RWPE1 (cell line): ENCODE data around the gene PPP6R3.

Experiments
- CTCF ChIA-PET: fragments of 350-600 bp; sonication (Branson Sonifier 250); formaldehyde crosslinking; extraction: SDS; loops from one replicate; lab custom pipeline; 2021; lab: Yijun Ruan, JAX
- POLR2A ChIA-PET: fragments of 400-600 bp; formaldehyde crosslinking; extraction: SDS; loops from one replicate; lab custom pipeline; 2020; ENCODE audit warnings: antibody characterized with exemption; ENCODE audit not compliant: low non-redundant PET; lab: Yijun Ruan, JAX
- DNase-seq: peaks from one replicate; pipeline ENCODE4 v3.0.0; 2012; ENCODE audit warnings: low spot score
- H3K27ac ChIP-seq: fragments of 450-650 bp; 2 replicates; pipeline ENCODE4 v1.5.1; 2017
- CTCF ChIP-seq: fragments of 450-650 bp; conservative IDR thresholded peaks from 2 replicates; pipeline ENCODE4 v1.5.1; 2017; ENCODE audit warnings: low read depth, mild to moderate bottlenecking

The PPP6R3 gene

GRCh38 chr11:68541116-68541515 is 80.6 kb downstream of the PPP6R3 start:
- ChIA-PET POLR2A (no interaction called here), CTCF (no interaction called here)
- no peak for DNase-seq
- H3K27ac ChIP-seq = no peak overlapping the region
- TF ChIP-seq CTCF = no peak

- no peak for DNase-seq
- no peak for TF ChIP-seq CTCF
- peak overlapping the region; percentile 25; the same call in 1 of the 2 replicates for H3K27ac ChIP-seq
- CTCF ChIA-PET = no interaction called here
- POLR2A ChIA-PET = no interaction called here
These were observed 81.4 kb downstream of the PPP6R3 start for GRCh38 chr11:68541991-68542390.

GRCh38 chr11:68542617-68543016 is 82.1 kb downstream of the PPP6R3 start:
- TF ChIP-seq CTCF = no peak
- peak overlapping the region; percentile 25; the same call in 1 of the 2 replicates for H3K27ac ChIP-seq
- POLR2A ChIA-PET = no interaction called here
- DNase-seq = peak; percentile 18
- CTCF ChIA-PET = interaction anchor here (0.6 kb wide), 1 partner anchor 176 kb away, joined by 3 read pairs; no protein-coding TSS in a partner anchor

- ChIA-PET CTCF (interaction anchor here (1.0 kb wide), 1 partner anchor 13 kb away, joined by 3 read pairs; no protein-coding TSS in a partner anchor), POLR2A (no interaction called here)
- TF ChIP-seq CTCF = no peak
- no peak for DNase-seq
- H3K27ac ChIP-seq = no peak overlapping the region
These were observed 83.0 kb downstream of the PPP6R3 start for GRCh38 chr11:68543594-68543993.

- no peak for DNase-seq
- no peak overlapping the region for H3K27ac ChIP-seq
- POLR2A ChIA-PET = no interaction called here
These were observed 84.8 kb downstream of the PPP6R3 start for GRCh38 chr11:68545347-68545746.

GRCh38 chr11:68545796-68546195 is 85.2 kb downstream of the PPP6R3 start:
- CTCF ChIA-PET = interaction anchor here (0.5 to 0.6 kb wide), 2 partner anchors 26 to 845 kb away, joined by 3 to 6 read pairs; no protein-coding TSS in a partner anchor
- no peak overlapping the region for H3K27ac ChIP-seq
- DNase-seq = peak; percentile 8

More at GRCh38 chr11:68545347-68545746, 84.8 kb downstream of the PPP6R3 start:
- TF ChIP-seq CTCF = no peak
- CTCF ChIA-PET = interaction anchor here (0.5 to 0.6 kb wide), 2 partner anchors 26 to 148 kb away, joined by 3 to 4 read pairs; no protein-coding TSS in a partner anchor

More at GRCh38 chr11:68545796-68546195, 85.2 kb downstream of the PPP6R3 start:
- POLR2A ChIA-PET = no interaction called here
- TF ChIP-seq CTCF = no peak
